ENCODE results near the gene MRTFB. TPM values are rescaled to one million over a fixed set of nuclear protein-coding genes. Genes with fewer than 3 reads are reported as not detected.

Gene MRTFB
- total RNA-seq, 1 experiment from 2014 or later = 71.5 TPM

DNA sequence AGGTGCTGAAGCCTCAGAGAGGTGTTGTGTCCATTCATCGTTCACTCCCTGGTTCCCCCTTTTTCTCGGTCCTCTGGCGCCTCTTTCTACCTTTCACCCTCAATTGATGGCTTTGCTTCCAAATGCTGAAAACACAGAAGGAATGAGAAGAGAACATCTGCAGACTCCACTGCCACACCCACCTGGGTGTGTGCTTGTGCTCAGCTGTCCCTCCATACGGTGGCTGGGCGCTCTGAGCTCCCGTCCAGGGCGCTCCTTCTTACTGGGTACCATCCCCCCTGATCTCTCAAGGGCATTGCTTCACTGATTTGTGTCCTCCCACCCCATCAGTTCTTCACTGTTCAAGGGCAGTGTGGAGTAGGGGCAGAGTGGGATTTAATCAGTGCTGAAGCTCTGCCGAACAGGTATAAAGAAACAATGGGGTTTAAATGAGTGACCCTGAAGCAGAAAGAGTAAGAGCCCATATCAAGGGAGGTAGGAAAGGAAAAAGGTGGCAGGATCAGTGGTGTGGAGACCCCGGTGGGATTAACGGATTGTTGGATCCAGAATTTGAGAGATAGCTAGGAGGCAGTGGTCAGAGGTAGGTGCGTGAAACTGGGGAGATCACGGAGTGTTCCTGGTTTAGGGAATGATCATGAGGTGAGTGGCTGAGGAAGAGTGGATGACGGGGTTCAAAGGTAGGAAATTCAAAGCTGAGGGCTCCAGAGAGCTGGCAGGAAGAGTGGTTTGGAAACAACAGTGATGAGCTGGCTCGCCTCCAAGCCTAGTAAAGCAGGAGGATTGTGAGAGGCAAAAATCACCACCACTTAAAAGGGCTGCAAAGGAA lies 40.8 kb downstream of the MRTFB start:
- no peak overlapping the region for H3K4me2 ChIP-seq
- peaks cover 4% of the 10 kb centered on the region; the same call in 1 of the 2 replicates for H3F3A ChIP-seq (ENCODE audit: insufficient read depth, low read depth)
- peaks cover 28% of the 10 kb centered on the region for H3K4me1 ChIP-seq (replicated peaks; ENCODE audit: insufficient read depth)
- DNase-seq = no peak
- peaks cover 58% of the 10 kb centered on the region for H3K79me2 ChIP-seq (ENCODE audit: low read depth)
- ChIA-PET CTCF (interaction anchor here (0.7 kb wide), 1 partner anchor 76 kb away, joined by 7 read pairs; no protein-coding TSS in a partner anchor), POLR2A (ENCODE audit: unreplicated experiment) (interaction anchor here (0.6 to 0.7 kb wide), 4 partner anchors 45 to 521 kb away, joined by 3 to 7 read pairs (median 5); partner anchors contain the start of gene BFAR)
- H3K4me3 ChIP-seq = no peak overlapping the region
- BruUV-seq (replicated peaks) = no TSS peak
- TF ChIP-seq, protein P1, sequence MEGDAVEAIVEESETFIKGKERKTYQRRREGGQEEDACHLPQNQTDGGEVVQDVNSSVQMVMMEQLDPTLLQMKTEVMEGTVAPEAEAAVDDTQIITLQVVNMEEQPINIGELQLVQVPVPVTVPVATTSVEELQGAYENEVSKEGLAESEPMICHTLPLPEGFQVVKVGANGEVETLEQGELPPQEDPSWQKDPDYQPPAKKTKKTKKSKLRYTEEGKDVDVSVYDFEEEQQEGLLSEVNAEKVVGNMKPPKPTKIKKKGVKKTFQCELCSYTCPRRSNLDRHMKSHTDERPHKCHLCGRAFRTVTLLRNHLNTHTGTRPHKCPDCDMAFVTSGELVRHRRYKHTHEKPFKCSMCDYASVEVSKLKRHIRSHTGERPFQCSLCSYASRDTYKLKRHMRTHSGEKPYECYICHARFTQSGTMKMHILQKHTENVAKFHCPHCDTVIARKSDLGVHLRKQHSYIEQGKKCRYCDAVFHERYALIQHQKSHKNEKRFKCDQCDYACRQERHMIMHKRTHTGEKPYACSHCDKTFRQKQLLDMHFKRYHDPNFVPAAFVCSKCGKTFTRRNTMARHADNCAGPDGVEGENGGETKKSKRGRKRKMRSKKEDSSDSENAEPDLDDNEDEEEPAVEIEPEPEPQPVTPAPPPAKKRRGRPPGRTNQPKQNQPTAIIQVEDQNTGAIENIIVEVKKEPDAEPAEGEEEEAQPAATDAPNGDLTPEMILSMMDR (conservative IDR thresholded peaks at IDR 0.05) = no peak
- H3K27ac ChIP-seq = no peak overlapping the region
- H2AFZ ChIP-seq = no peak overlapping the region
- H3K9me3 ChIP-seq (ENCODE audit: insufficient read depth, low read depth) = no peaks in the 10 kb centered on the region
- no peaks in the 10 kb centered on the region for H3K9me2 ChIP-seq (ENCODE audit: insufficient read depth)
- intact Hi-C loops (cut with micrococcal nuclease; ENCODE audit: unreplicated experiment) = no loop called here
- H4K20me1 ChIP-seq (ENCODE audit: insufficient read depth) = no peaks in the 10 kb centered on the region
- H3K36me3 ChIP-seq (ENCODE audit: low read depth) = no peaks in the 10 kb centered on the region
- H3K27me3 ChIP-seq (ENCODE audit: insufficient read depth, low read depth) = no peaks in the 10 kb centered on the region

DNA sequence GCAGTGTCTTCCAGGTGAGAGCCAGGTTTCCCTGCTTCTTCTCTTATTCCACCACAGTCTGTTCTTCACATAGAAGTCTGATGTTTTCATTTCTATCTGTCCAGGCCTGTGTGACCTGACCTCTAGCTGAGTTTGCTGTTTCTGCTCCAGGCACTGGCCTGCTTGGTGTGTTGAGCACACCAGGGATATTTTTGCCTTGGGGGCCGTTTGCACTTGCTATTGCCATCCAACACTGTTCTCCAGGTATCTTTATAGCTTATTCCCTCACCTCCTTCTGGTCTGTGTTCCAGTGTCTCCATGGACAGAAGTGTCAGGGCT lies 41.4 kb downstream of the MRTFB start:
- ChIA-PET CTCF (no interaction called here), POLR2A (ENCODE audit: unreplicated experiment) (interaction anchor here (0.6 to 0.7 kb wide), 3 partner anchors 45 to 520 kb away, joined by 3 to 7 read pairs (median 7); partner anchors contain the start of gene BFAR)
- no TSS peak for BruUV-seq (replicated peaks)
- Histone ChIP-seq H3F3A (ENCODE audit: insufficient read depth, low read depth) (peaks cover 9% of the 10 kb centered on the region), H3K36me3 (ENCODE audit: low read depth) (no peaks in the 10 kb centered on the region), H3K9me3 (ENCODE audit: insufficient read depth, low read depth) (no peaks in the 10 kb centered on the region), H3K9me2 (ENCODE audit: insufficient read depth) (no peaks in the 10 kb centered on the region), H4K20me1 (ENCODE audit: insufficient read depth) (peaks cover 3% of the 10 kb centered on the region; the same call in 1 of the 2 replicates), H3K4me1 (replicated peaks; ENCODE audit: insufficient read depth) (peaks cover 34% of the 10 kb centered on the region), H3K27ac (no peak overlapping the region), H2AFZ (no peak overlapping the region), H3K27me3 (ENCODE audit: insufficient read depth, low read depth) (no peaks in the 10 kb centered on the region), H3K4me3 (no peak overlapping the region), H3K79me2 (ENCODE audit: low read depth) (peaks cover 55% of the 10 kb centered on the region), H3K4me2 (no peak overlapping the region)
- no peak for DNase-seq
- intact Hi-C loops (cut with micrococcal nuclease; ENCODE audit: unreplicated experiment) = no loop called here
- TF ChIP-seq, protein P1 (conservative IDR thresholded peaks at IDR 0.05) = no peak
- TF ChIP-seq EZH2 (IDR thresholded peaks at IDR 0.05; ENCODE audit: low read depth) = no peak

DNA sequence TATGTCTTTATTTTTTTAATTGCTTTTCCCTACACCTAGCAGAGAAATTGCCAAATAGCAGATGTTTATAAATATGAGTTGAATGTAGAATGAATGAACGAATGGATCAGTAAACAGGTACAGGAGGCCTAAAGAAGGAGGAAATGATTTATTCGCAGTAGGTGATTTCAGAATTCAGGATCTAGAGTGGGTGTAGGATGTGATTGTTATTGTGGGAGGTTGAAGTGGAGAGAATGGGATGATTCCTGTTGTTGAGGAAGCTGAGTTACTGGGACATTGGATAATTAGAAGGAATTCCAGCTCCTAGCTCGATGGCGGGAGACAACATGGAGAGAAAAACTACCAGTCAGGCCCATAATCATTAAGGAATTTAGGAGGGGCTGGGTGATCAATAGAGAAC lies 42.2 kb downstream of the MRTFB start:
- TF ChIP-seq, protein P1 (conservative IDR thresholded peaks at IDR 0.05) = no peak
- no peak for TF ChIP-seq EZH2 (IDR thresholded peaks at IDR 0.05; ENCODE audit: low read depth)
- H4K20me1 ChIP-seq (ENCODE audit: insufficient read depth) = peaks cover 3% of the 10 kb centered on the region; the same call in 1 of the 2 replicates
- H3K27me3 ChIP-seq (ENCODE audit: insufficient read depth, low read depth) = no peaks in the 10 kb centered on the region
- intact Hi-C loops (cut with micrococcal nuclease; ENCODE audit: unreplicated experiment) = no loop called here
- peaks cover 36% of the 10 kb centered on the region for H3K4me1 ChIP-seq (replicated peaks; ENCODE audit: insufficient read depth)
- no peaks in the 10 kb centered on the region for H3K9me3 ChIP-seq (ENCODE audit: insufficient read depth, low read depth)
- peaks cover 48% of the 10 kb centered on the region for H3K79me2 ChIP-seq (ENCODE audit: low read depth)
- no peak overlapping the region for H3K4me2 ChIP-seq
- BruUV-seq (replicated peaks) = no TSS peak
- no peak for DNase-seq
- no peak overlapping the region for H3K4me3 ChIP-seq
- no peaks in the 10 kb centered on the region for H3K36me3 ChIP-seq (ENCODE audit: low read depth)
- no peaks in the 10 kb centered on the region for H3K9me2 ChIP-seq (ENCODE audit: insufficient read depth)
- H2AFZ ChIP-seq = no peak overlapping the region
- no peak overlapping the region; the same call in 1 of the 2 replicates for H3K27ac ChIP-seq
- ChIA-PET CTCF (no interaction called here), POLR2A (ENCODE audit: unreplicated experiment) (no interaction called here)
- peaks cover 11% of the 10 kb centered on the region for H3F3A ChIP-seq (ENCODE audit: insufficient read depth, low read depth)

Data from PC-9 (cell line).